ENCODE results near the gene SLC17A4. TPM values are rescaled to one million over a fixed set of nuclear protein-coding genes. Genes with fewer than 3 reads are reported as not detected.

The SLC17A4 gene
- total and polyA plus RNA-seq, 12 donors, result not detected

DNA sequence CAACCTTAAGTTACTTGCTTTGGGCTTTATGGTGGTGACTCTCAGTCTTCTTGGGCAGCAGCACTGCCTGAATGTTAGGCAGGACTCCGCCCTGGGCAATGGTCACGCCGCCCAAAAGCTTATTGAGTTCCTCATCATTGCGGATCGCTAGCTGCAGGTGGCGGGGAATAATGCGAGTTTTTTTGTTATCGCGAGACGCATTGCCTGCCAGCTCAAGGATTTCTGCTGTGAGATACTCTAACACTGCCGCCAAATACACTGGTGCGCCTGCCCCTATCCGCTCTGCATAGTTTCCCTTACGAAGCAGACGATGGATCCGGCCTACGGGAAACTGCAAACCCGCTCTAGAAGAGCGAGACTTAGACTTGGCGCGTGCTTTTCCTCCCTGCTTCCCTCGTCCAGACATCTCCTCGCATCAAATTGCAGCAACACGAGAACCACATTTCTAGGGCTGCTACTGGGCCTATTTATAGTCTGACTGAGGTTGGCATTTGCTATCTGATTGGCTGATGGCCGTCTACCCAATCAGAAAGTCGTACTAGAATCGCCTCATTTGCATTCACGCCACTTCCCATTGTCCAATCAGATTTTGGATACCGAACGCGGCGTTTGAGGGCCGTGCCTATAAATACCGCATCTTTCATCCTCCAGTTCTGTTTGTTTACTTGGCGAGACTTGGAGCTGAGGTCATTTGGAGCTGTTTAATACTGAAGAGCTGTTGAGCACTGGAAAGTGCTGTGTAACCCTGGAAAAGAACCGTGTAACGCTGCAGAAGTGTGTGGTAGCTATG is 28.2 kb upstream of the SLC17A4 start:
- ATAC-seq (no peak), DNase-seq (no peak)
- H3K4me3 ChIP-seq, result no peak overlapping the region
- intact Hi-C loops (cut with DNase I), result loop anchor here in 1 of 10 donors (10.0 kb wide), 1 partner anchor 268 kb away; no protein-coding TSS in a partner anchor
- H3K9me3 ChIP-seq, result no peaks in the 10 kb centered on the region
- H3K27me3 ChIP-seq, result peaks cover 0 to 40% (median 10%) of the 10 kb centered on the region in 7 donors
- H3K4me1 ChIP-seq, result no peaks in the 10 kb centered on the region
- WGBS, 2 donors, result 91 to 92% methylated on average over 37 of the region's 37 CpGs
- no peaks in the 10 kb centered on the region for H3K36me3 ChIP-seq
- TF ChIP-seq CTCF (IDR thresholded peaks at IDR 0.05), result no peak
- no peak overlapping the region for H3K27ac ChIP-seq

DNA sequence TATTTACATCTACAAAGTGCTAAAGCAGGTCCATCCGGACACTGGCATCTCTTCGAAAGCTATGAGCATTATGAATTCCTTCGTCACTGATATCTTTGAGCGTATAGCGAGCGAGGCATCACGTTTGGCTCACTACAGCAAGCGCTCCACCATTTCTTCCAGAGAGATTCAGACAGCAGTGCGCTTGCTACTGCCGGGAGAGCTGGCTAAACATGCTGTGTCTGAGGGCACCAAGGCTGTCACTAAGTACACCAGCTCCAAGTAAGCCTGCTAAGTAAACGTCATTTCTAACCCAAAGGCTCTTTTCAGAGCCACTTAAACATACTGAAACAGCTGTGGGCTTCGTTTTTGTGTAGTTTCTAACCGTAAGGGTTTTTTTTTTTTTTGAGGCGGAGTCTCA is 27.5 kb upstream of the SLC17A4 start:
- H3K27me3 ChIP-seq, result peaks cover 0 to 47% (median 15%) of the 10 kb centered on the region in 7 donors
- no peak overlapping the region for H3K4me3 ChIP-seq
- ATAC-seq (no peak), DNase-seq (no peak)
- H3K27ac ChIP-seq, result no peak overlapping the region
- no peaks in the 10 kb centered on the region for H3K4me1 ChIP-seq
- TF ChIP-seq CTCF (IDR thresholded peaks at IDR 0.05), result no peak
- H3K36me3 ChIP-seq, result no peaks in the 10 kb centered on the region
- intact Hi-C loops (cut with DNase I), result loop anchor here in 1 of 10 donors (10.0 kb wide), 1 partner anchor 268 kb away; no protein-coding TSS in a partner anchor
- H3K9me3 ChIP-seq, result no peaks in the 10 kb centered on the region
- WGBS, 2 donors, result 86 to 87% methylated on average over 14 of the region's 14 CpGs

DNA sequence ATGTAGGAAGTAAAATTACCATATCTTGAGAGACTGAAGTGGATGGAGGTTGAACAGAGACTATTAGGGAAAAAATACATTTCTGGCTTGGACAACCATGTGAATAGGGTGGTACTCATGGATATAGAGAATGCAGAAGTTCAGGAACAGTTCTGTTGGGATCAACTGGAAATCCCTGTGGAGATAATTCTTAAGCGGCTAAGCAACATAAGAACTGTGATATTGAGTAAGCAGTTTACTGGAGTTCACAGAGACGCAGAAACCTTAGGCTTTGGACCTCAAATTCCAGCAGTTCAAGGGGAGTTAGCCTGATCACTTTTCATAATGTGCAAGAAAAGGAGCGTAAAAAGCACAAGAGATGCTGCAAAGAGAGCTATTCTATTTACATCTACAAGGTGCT is 23.6 kb upstream of the SLC17A4 start:
- 90 to 92% methylated on average over 3 of the region's 3 CpGs for WGBS, 2 donors
- Histone ChIP-seq H3K9me3 (no peaks in the 10 kb centered on the region), H3K27me3 (peaks cover 0 to 67% (median 24%) of the 10 kb centered on the region in 7 donors), H3K4me3 (no peak overlapping the region), H3K4me1 (no peaks in the 10 kb centered on the region), H3K27ac (no peak overlapping the region), H3K36me3 (no peaks in the 10 kb centered on the region)
- TF ChIP-seq CTCF (IDR thresholded peaks at IDR 0.05), result no peak
- ATAC-seq (no peak), DNase-seq (no peak)
- intact Hi-C loops (cut with DNase I), result no loop called here

GRCh38 chr6:25731721-25732120 is 22.8 kb upstream of the SLC17A4 start:
- intact Hi-C loops (cut with DNase I), result no loop called here
- H3K27ac ChIP-seq, result no peak overlapping the region
- H3K4me1 ChIP-seq, result no peaks in the 10 kb centered on the region
- TF ChIP-seq CTCF (IDR thresholded peaks at IDR 0.05), result no peak
- ATAC-seq, result no peak
- no peak for DNase-seq
- H3K36me3 ChIP-seq, result no peaks in the 10 kb centered on the region
- peaks cover 0 to 67% (median 24%) of the 10 kb centered on the region in 7 donors for H3K27me3 ChIP-seq
- WGBS, 2 donors, result 87% methylated on average over 15 of the region's 15 CpGs
- peaks cover 0 to 6% (median 0%) of the 10 kb centered on the region in 11 donors for H3K9me3 ChIP-seq
- H3K4me3 ChIP-seq, result no peak overlapping the region

All from heart right ventricle (tissue), 16 donors.